DMS79 (cell line): ENCODE measurements around the gene JAM3.
"Not testable (repeated sequence)": the region's sequence is repeated elsewhere in the genome, so short reads cannot be mapped to it uniquely, and the experiment has no call there.

ENCODE experiments used
- DNase-seq: peaks from one replicate; lab custom pipeline; 2025; lab: John Stamatoyannopoulos, UW

The JAM3 gene

DNA sequence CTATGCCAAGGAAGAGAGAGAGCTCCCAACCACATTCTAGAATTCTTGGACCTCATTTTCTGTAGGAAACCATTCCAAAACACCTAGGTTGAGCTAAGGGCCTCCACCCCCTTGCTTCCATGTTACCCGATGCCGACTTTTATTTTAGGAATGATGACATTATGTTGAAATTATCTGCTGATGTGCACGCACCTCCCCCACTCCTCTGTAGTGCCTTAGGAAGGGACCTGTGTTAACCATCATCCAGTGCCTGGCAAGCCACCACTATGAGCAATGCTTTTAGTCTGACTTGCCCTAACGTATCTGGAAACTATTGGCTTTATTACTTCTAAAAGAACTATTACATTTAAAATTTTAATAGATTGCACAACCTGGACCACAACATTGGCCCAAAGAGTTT, 112.8 kb downstream of the JAM3 start:
- no peak for DNase-seq

DNA sequence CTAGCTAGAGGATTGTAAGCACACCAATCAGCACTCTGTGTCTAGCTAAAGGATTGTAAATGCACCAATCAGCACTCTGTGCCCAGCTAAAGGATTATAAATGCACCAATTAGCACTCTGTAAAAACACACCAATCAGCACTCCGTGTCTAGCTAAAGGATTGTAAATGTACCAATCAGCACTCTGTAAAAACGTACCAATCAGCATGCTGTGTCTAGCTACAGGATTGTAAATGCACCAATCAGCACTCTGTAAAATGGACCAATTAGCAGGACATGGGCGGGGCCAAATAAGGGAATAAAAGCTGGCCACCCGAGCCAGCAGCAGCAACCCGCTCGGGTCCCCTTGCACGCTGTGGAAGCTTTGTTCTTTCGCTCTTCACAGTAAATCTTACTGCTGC, 119.2 kb downstream of the JAM3 start:
- DNase-seq = not testable (repeated sequence)

- DNase-seq = no peak
Observed at GRCh38 chr11:134196756-134197155, 127.9 kb downstream of the JAM3 start.

GRCh38 chr11:134199531-134199930, 130.7 kb downstream of the JAM3 start:
- no peak for DNase-seq

DNA sequence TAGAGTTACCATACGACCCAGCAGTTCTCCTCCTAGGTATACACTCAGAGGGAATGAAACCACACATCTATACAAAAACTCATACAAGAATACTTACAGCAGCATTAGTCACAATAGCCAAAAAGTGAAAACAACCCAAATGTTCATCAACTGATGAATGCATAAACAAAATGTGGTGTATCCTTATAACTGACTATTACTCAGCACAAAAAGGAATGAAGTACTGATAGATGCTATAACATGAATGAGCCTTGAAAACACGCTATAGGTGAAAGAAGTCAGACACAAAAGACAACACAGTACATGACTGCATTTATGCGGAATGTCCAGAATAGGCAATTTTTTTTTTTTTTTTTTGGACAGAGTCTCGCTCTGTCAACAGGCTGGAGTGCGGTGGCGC, 131.8 kb downstream of the JAM3 start:
- DNase-seq = no peak
